SJCRH30 (cell line): ENCODE results near the gene SAMD4A. TPM values are rescaled to one million over a fixed set of nuclear protein-coding genes. Genes with fewer than 3 reads are reported as not detected.

Experiments used
- DNase-seq, 2 experiments: peaks; one replicate each; pipeline ENCODE4 v3.0.0-alpha.2; 2015 to 2020
- H3K27ac ChIP-seq: fragments of 250-450 bp; sonication (Bioruptor Pico); 2 replicates; pipeline ENCODE4 v1.5.1; 2020; ENCODE audit warnings: mild to moderate bottlenecking, moderate library complexity
- H3K27me3 ChIP-seq: fragments of 250-450 bp; sonication (Bioruptor Pico); 2 replicates; pipeline ENCODE4 v1.5.1; 2020; ENCODE audit warnings: mild to moderate bottlenecking, moderate library complexity
- H3K36me3 ChIP-seq: fragments of 250-450 bp; sonication (Bioruptor Pico); 2 replicates; pipeline ENCODE4 v1.5.1; 2020; ENCODE audit warnings: mild to moderate bottlenecking, moderate library complexity
- H3K4me1 ChIP-seq: fragments of 250-450 bp; sonication (Bioruptor Pico); 2 replicates; pipeline ENCODE4 v1.5.1; 2020; ENCODE audit warnings: mild to moderate bottlenecking, moderate library complexity
- H3K4me3 ChIP-seq: fragments of 250-450 bp; sonication (Bioruptor Pico); 2 replicates; pipeline ENCODE4 v1.5.1; 2020; ENCODE audit warnings: mild to moderate bottlenecking, moderate library complexity
- H3K9me3 ChIP-seq: fragments of 250-450 bp; sonication (Bioruptor Pico); replicated peaks from 2 replicates; pipeline ENCODE4 v1.5.1; 2020; ENCODE audit warnings: mild to moderate bottlenecking, moderate library complexity
- total RNA-seq: library from RNA; depleted of rRNA; stranded (reverse); fragments of >200 nt; shearing (Covaris generic); gene quantifications from 2 replicates; pipeline ENCODE4 v1.2.3, GENCODE V29; 2014

The SAMD4A gene
- total RNA-seq, 1 experiment from 2014 or later = 12.1 TPM

- H3K4me1 ChIP-seq = peaks cover 4% of the 10 kb centered on the region; the same call in 1 of the 2 replicates
- no peak for DNase-seq
Measured at GRCh38 chr14:54695196-54695595, 128.3 kb downstream of the SAMD4A start.

GRCh38 chr14:54697001-54697400 is 130.1 kb downstream of the SAMD4A start:
- Histone ChIP-seq H3K36me3 (no peaks in the 10 kb centered on the region), H3K9me3 (no peaks in the 10 kb centered on the region), H3K4me1 (peaks cover 4% of the 10 kb centered on the region; the same call in 1 of the 2 replicates), H3K27me3 (no peaks in the 10 kb centered on the region), H3K4me3 (no peak overlapping the region), H3K27ac (no peak overlapping the region)
- DNase-seq = no peak

More at GRCh38 chr14:54695196-54695595, 128.3 kb downstream of the SAMD4A start:
- H3K9me3 ChIP-seq = no peaks in the 10 kb centered on the region
- H3K36me3 ChIP-seq = no peaks in the 10 kb centered on the region
- H3K27ac ChIP-seq = no peak overlapping the region
- H3K4me3 ChIP-seq = no peak overlapping the region
- no peaks in the 10 kb centered on the region for H3K27me3 ChIP-seq

- no peaks in the 10 kb centered on the region for H3K9me3 ChIP-seq
- H3K27ac ChIP-seq = no peak overlapping the region
- DNase-seq = no peak
- no peaks in the 10 kb centered on the region for H3K27me3 ChIP-seq
- H3K4me3 ChIP-seq = no peak overlapping the region
- peaks cover 4% of the 10 kb centered on the region; the same call in 1 of the 2 replicates for H3K4me1 ChIP-seq
- H3K36me3 ChIP-seq = no peaks in the 10 kb centered on the region
Measured at GRCh38 chr14:54697803-54698202, 130.9 kb downstream of the SAMD4A start.

DNA sequence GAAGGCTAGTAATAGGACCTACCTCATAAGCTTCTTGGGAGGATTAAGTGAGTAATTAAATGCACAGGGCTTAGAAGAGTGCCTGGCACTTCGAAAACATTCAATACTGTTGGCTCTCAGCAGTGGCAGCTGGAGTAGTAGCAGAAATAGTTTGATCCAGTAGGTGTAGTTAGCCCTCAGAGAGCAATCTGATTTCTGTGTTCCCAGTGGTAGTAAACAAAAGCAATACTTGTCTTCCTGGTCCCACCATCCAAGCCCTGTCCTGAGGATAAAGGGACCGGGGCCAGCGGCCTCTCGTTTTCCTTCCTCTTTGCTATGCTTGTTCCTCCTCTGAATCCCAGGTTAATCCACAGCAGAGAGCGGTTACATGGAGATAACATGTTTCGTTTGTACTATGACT is 131.6 kb downstream of the SAMD4A start:
- no peaks in the 10 kb centered on the region for H3K27me3 ChIP-seq
- H3K36me3 ChIP-seq = no peaks in the 10 kb centered on the region
- H3K9me3 ChIP-seq = no peaks in the 10 kb centered on the region
- no peak overlapping the region for H3K4me3 ChIP-seq
- no peak overlapping the region for H3K27ac ChIP-seq
- no peak for DNase-seq
- peaks cover 4% of the 10 kb centered on the region; the same call in 1 of the 2 replicates for H3K4me1 ChIP-seq

DNA sequence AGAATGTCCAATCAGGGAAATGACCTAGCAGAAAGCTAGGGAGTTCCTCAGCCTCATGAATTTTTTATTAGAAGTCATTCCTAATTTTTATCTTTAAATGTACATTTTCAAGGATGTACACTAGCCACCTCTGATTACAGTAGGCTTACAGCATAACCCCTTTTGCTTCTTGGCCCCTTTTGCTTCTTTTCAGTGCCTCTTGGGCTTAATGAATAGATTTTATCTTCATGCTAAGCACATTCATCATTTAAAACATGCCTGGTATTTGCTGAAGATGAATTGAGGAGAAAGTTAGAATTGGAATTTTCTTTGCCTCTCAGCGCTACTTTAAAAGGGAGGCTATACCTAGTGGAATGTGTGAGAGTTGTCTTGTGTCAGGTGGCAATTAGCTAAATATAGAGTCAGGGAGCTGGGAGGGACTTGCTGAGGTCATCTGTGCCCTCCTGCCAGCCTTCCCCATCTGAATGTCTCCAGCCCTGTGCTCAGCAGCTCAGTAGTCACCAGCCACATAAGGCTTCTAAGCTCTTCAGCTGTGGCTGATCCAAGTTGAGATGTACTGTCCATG is 132.1 kb downstream of the SAMD4A start:
- no peak for DNase-seq
- peaks cover 4% of the 10 kb centered on the region; the same call in 1 of the 2 replicates for H3K4me1 ChIP-seq
- no peaks in the 10 kb centered on the region for H3K27me3 ChIP-seq
- H3K27ac ChIP-seq = no peak overlapping the region
- no peak overlapping the region for H3K4me3 ChIP-seq
- H3K36me3 ChIP-seq = no peaks in the 10 kb centered on the region
- H3K9me3 ChIP-seq = no peaks in the 10 kb centered on the region

- Histone ChIP-seq H3K4me3 (no peak overlapping the region), H3K27ac (no peak overlapping the region), H3K27me3 (no peaks in the 10 kb centered on the region), H3K4me1 (peaks cover 4% of the 10 kb centered on the region; the same call in 1 of the 2 replicates), H3K36me3 (no peaks in the 10 kb centered on the region), H3K9me3 (no peaks in the 10 kb centered on the region)
- DNase-seq = no peak
Measured at GRCh38 chr14:54699735-54700134, 132.8 kb downstream of the SAMD4A start.

DNA sequence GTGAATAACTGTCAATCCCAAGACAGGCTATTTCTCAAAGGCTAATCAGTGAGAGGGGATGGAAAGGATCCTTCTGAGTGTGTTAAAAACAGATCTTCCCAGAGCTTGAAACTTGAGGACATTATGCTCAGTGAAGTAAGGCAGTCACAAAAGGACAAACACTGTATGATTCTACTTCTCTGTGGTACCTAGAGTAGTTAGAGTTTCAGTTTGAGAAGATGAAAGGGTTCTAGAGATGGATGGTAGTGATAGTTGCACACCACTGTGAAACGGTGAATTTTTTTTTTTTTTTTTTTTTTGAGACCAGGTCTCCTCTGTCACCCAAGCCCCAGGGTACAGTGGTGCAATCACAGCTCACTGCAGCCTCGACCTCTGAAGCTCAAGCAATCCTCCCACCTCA is 133.8 kb downstream of the SAMD4A start:
- Histone ChIP-seq H3K27ac (no peak overlapping the region), H3K4me1 (peaks cover 4% of the 10 kb centered on the region; the same call in 1 of the 2 replicates), H3K36me3 (no peaks in the 10 kb centered on the region), H3K9me3 (no peaks in the 10 kb centered on the region), H3K4me3 (no peak overlapping the region), H3K27me3 (no peaks in the 10 kb centered on the region)
- DNase-seq = no peak

DNA sequence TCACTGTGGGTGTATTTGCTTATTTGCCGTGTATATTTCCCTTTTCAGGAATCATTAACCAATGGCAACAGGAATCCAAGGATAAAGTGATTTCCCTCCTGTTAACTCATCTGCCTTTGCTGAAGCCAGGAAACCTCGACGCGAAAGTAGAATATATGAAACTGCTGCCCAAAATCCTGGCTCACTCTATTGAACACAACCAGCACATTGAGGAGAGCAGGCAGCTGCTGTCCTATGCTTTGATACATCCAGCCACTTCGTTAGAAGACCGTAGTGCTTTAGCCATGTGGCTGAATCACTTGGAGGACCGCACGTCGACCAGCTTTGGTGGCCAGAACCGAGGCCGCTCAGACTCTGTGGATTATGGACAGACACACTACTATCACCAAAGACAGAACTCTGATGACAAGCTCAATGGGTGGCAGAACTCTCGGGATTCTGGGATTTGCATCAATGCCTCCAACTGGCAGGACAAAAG is 135.1 kb downstream of the SAMD4A start:
- Histone ChIP-seq H3K36me3 (no peaks in the 10 kb centered on the region), H3K4me3 (no peak overlapping the region), H3K27ac (no peak overlapping the region), H3K4me1 (peaks cover 4% of the 10 kb centered on the region; the same call in 1 of the 2 replicates), H3K9me3 (no peaks in the 10 kb centered on the region), H3K27me3 (no peaks in the 10 kb centered on the region)
- no peak for DNase-seq

GRCh38 chr14:54702492-54702891 is 135.6 kb downstream of the SAMD4A start:
- Histone ChIP-seq H3K27ac (no peak overlapping the region), H3K4me3 (no peak overlapping the region), H3K9me3 (no peaks in the 10 kb centered on the region), H3K4me1 (peaks cover 4% of the 10 kb centered on the region; the same call in 1 of the 2 replicates), H3K27me3 (no peaks in the 10 kb centered on the region), H3K36me3 (no peaks in the 10 kb centered on the region)
- no peak for DNase-seq

- DNase-seq = no peak
- H3K4me1 ChIP-seq = peaks cover 4% of the 10 kb centered on the region; the same call in 1 of the 2 replicates
- no peak overlapping the region for H3K27ac ChIP-seq
- no peak overlapping the region for H3K4me3 ChIP-seq
- H3K27me3 ChIP-seq = no peaks in the 10 kb centered on the region
- no peaks in the 10 kb centered on the region for H3K9me3 ChIP-seq
- no peaks in the 10 kb centered on the region for H3K36me3 ChIP-seq
Measured at GRCh38 chr14:54703082-54703481, 136.2 kb downstream of the SAMD4A start.

DNA sequence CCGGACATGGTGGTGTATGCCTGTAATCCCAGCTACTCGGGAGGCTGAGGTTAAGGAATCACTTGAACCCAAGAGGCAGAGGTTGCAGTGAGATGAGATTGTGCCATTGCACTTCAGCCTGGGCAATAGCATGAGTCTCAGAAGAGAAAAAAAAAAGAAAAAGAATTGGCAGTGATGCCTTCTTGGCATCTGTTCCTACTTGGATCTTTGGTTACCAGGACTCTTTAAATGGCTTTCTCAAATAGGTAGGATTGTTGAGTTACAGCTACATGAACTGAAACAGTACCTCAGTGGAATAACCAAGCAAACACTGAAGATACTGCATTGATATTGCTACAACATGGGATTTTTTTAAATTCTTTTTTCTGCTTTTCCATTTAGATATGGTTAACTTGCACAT is 136.8 kb downstream of the SAMD4A start:
- no peaks in the 10 kb centered on the region for H3K27me3 ChIP-seq
- H3K9me3 ChIP-seq = no peaks in the 10 kb centered on the region
- H3K27ac ChIP-seq = no peak overlapping the region
- 0 out of 2 replicates have a peak, but pooled peaks cover 2% of the 10 kb centered on the region for H3K36me3 ChIP-seq
- peaks cover 4% of the 10 kb centered on the region; the same call in 1 of the 2 replicates for H3K4me1 ChIP-seq
- H3K4me3 ChIP-seq = no peak overlapping the region
- DNase-seq = no peak

- no peak for DNase-seq
- Histone ChIP-seq H3K36me3 (0 out of 2 replicates have a peak, but pooled peaks cover 2% of the 10 kb centered on the region), H3K9me3 (no peaks in the 10 kb centered on the region), H3K27ac (no peak overlapping the region), H3K4me1 (no peaks in the 10 kb centered on the region), H3K4me3 (no peak overlapping the region), H3K27me3 (no peaks in the 10 kb centered on the region)
Measured at GRCh38 chr14:54704768-54705167, 137.8 kb downstream of the SAMD4A start.

GRCh38 chr14:54706769-54707168 is 139.8 kb downstream of the SAMD4A start:
- H3K9me3 ChIP-seq = no peaks in the 10 kb centered on the region
- H3K27ac ChIP-seq = no peak overlapping the region
- H3K27me3 ChIP-seq = no peaks in the 10 kb centered on the region
- no peak for DNase-seq
- H3K4me3 ChIP-seq = no peak overlapping the region
- 0 out of 2 replicates have a peak, but pooled peaks cover 4% of the 10 kb centered on the region for H3K36me3 ChIP-seq
- no peaks in the 10 kb centered on the region for H3K4me1 ChIP-seq

DNA sequence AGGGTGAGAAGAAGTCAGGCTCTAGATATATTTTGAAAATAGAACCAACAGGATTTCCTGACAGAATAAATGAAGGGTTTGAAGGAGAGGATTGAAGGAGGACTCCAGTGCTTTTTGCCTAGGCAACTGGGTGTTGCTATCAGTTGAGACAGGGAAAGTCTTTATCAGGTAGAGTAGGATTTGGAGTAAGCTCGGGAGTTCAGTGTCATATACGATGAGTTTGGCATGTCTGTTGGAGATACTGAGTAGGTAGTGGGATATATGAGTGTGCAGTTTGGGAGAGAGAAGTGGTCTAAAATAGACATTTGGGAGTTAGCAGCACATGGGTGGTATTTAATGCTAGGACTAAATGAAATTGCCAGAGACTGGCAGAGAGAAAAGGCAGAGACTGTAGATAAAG is 141.2 kb downstream of the SAMD4A start:
- Histone ChIP-seq H3K27me3 (no peaks in the 10 kb centered on the region), H3K9me3 (no peaks in the 10 kb centered on the region), H3K36me3 (0 out of 2 replicates have a peak, but pooled peaks cover 4% of the 10 kb centered on the region), H3K4me1 (peaks cover 2% of the 10 kb centered on the region; the same call in 1 of the 2 replicates), H3K27ac (no peak overlapping the region), H3K4me3 (no peak overlapping the region)
- no peak for DNase-seq

DNA sequence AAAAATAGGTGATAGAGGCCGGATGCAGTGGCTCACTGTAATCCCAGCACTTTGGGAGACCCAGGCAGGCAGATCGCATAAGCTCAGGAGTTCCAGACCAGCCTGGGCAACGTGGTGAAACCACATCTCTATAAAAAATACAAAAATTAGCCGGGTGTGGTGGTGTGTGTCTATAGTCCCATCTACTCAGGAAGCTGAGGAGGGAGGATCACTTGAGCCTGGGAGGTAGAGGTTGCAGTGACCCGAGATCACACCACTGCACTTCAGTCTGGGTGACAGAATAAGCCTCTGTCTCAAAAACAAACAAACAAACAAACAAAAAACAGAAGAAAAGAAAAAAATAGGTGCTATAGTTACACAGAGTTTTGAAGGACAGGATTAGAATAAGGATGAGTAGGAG is 142.1 kb downstream of the SAMD4A start:
- H3K27ac ChIP-seq = no peak overlapping the region
- peaks cover 2% of the 10 kb centered on the region; the same call in 1 of the 2 replicates for H3K4me1 ChIP-seq
- no peak overlapping the region for H3K4me3 ChIP-seq
- H3K27me3 ChIP-seq = no peaks in the 10 kb centered on the region
- H3K9me3 ChIP-seq = no peaks in the 10 kb centered on the region
- no peak for DNase-seq
- H3K36me3 ChIP-seq = 0 out of 2 replicates have a peak, but pooled peaks cover 4% of the 10 kb centered on the region

DNA sequence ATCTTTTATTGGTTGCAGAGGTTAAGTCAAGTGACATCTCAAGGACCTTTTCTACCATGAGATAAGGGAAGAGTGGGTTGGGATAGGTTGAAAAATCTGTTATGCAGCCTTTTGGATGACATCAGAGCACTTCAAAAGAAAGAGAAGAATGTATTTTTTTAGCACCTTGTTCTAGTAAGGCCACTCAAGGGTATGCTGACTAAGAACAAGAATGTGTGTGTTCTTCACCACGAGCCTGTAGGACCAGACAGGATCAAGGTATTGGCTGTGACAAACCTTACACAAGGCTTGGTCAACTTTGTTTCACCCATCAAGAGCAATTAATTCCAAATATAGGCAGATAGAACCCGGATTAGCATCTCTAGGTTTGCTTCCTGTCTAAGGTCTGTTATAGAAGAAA is 142.5 kb downstream of the SAMD4A start:
- Histone ChIP-seq H3K9me3 (no peaks in the 10 kb centered on the region), H3K4me1 (peaks cover 2% of the 10 kb centered on the region; the same call in 1 of the 2 replicates), H3K4me3 (no peak overlapping the region), H3K36me3 (0 out of 2 replicates have a peak, but pooled peaks cover 4% of the 10 kb centered on the region), H3K27ac (no peak overlapping the region), H3K27me3 (no peaks in the 10 kb centered on the region)
- no peak for DNase-seq
